Measurements from ENCODE around the gene MTHFD1L.
"Not testable (repeated sequence)": the region's sequence is repeated elsewhere in the genome, so short reads cannot be mapped to it uniquely, and the experiment has no call there.

MTHFD1L gene

GRCh38 chr6:151123641-151124040, 258.1 kb downstream of the MTHFD1L start:
- DNase-seq (ENCODE audit: low spot score), result not testable (repeated sequence)

- DNase-seq (ENCODE audit: low spot score), result not testable (repeated sequence)
Measured at GRCh38 chr6:151125242-151125641, 259.7 kb downstream of the MTHFD1L start.

- not testable (repeated sequence) for DNase-seq (ENCODE audit: low spot score)
Measured at GRCh38 chr6:151125651-151126416, 260.3 kb downstream of the MTHFD1L start.

GRCh38 chr6:151126417-151126724, 260.9 kb downstream of the MTHFD1L start:
- not testable (repeated sequence) for DNase-seq (ENCODE audit: low spot score)

- not testable (repeated sequence) for DNase-seq (ENCODE audit: low spot score)
Measured at GRCh38 chr6:151127133-151127798, 261.8 kb downstream of the MTHFD1L start.

GRCh38 chr6:151128763-151129370, 263.4 kb downstream of the MTHFD1L start:
- no peak for DNase-seq (ENCODE audit: low spot score)

GRCh38 chr6:151130329-151130728, 264.8 kb downstream of the MTHFD1L start:
- no peak for DNase-seq (ENCODE audit: low spot score)

GRCh38 chr6:151131324-151132007, 266.0 kb downstream of the MTHFD1L start:
- no peak for DNase-seq (ENCODE audit: low spot score)

GRCh38 chr6:151136141-151136755, 270.7 kb downstream of the MTHFD1L start:
- no peak for DNase-seq (ENCODE audit: low spot score)

GRCh38 chr6:151137542-151137941, 272.0 kb downstream of the MTHFD1L start:
- no peak for DNase-seq (ENCODE audit: low spot score)

- DNase-seq (ENCODE audit: low spot score), result no peak
Measured at GRCh38 chr6:151139524-151139923, 274.0 kb downstream of the MTHFD1L start.

GRCh38 chr6:151140767-151141166, 275.3 kb downstream of the MTHFD1L start:
- DNase-seq (ENCODE audit: low spot score), result no peak

- no peak for DNase-seq (ENCODE audit: low spot score)
Measured at GRCh38 chr6:151141685-151142084, 276.2 kb downstream of the MTHFD1L start.

GRCh38 chr6:151142676-151143075, 277.2 kb downstream of the MTHFD1L start:
- no peak for DNase-seq (ENCODE audit: low spot score)

GRCh38 chr6:151143337-151143736, 277.8 kb downstream of the MTHFD1L start:
- no peak for DNase-seq (ENCODE audit: low spot score)

- DNase-seq (ENCODE audit: low spot score), result no peak
Measured at GRCh38 chr6:151143806-151144205, 278.3 kb downstream of the MTHFD1L start.

- no peak for DNase-seq (ENCODE audit: low spot score)
Measured at GRCh38 chr6:151147118-151147832, 281.8 kb downstream of the MTHFD1L start.

- no peak for DNase-seq (ENCODE audit: low spot score)
Measured at GRCh38 chr6:151148111-151148510, 282.6 kb downstream of the MTHFD1L start.

- DNase-seq (ENCODE audit: low spot score), result no peak
Measured at GRCh38 chr6:151149793-151150192, 284.3 kb downstream of the MTHFD1L start.
